GM18502 (cell line): ENCODE results near the gene HTD2.
A peak's percentile ranks its signal among the peaks of the same experiment; 100 is the strongest.
"Not testable (repeated sequence)": the region's sequence is repeated elsewhere in the genome, so short reads cannot be mapped to it uniquely, and the experiment has no call there.

Source experiments
- ATAC-seq: cut with Tn5 transposase; IDR thresholded peaks from one replicate; pipeline ENCODE4 v1.9.1; 2021; ENCODE audit warnings: mild to moderate bottlenecking; ENCODE audit not compliant: unreplicated experiment, poor library complexity

The HTD2 gene

GRCh38 chr3:58305882-58306711, at the start of gene HTD2, which contains the start of gene RPP14:
Gene HTD2 (plus strand): TSS chr3:58306520. CDS start chr3:58317614, 11,094 bp downstream.
Gene RPP14 (plus strand): TSS chr3:58306245. CDS start chr3:58310330, 4,085 bp downstream.
- ATAC-seq, result peak; percentile 89

GRCh38 chr3:58258392-58259055, 47.8 kb upstream of the HTD2 start:
- ATAC-seq, result no peak

- ATAC-seq, result no peak
Observed at GRCh38 chr3:58260261-58260731, 46.0 kb upstream of the HTD2 start.

GRCh38 chr3:58260733-58261132, 45.6 kb upstream of the HTD2 start:
- no peak for ATAC-seq

- ATAC-seq, result no peak
Observed at GRCh38 chr3:58261954-58262666, 44.2 kb upstream of the HTD2 start.

GRCh38 chr3:58266577-58266976, 39.7 kb upstream of the HTD2 start:
- no peak for ATAC-seq

- not testable (repeated sequence) for ATAC-seq
Observed at GRCh38 chr3:58267543-58267942, 38.8 kb upstream of the HTD2 start.

GRCh38 chr3:58269356-58269755, 37.0 kb upstream of the HTD2 start:
- no peak for ATAC-seq

GRCh38 chr3:58270485-58270884, 35.8 kb upstream of the HTD2 start:
- no peak for ATAC-seq

GRCh38 chr3:58271901-58272501, 34.3 kb upstream of the HTD2 start:
- ATAC-seq, result no peak

GRCh38 chr3:58272891-58273290, 33.4 kb upstream of the HTD2 start:
- ATAC-seq, result no peak

GRCh38 chr3:58273362-58273761, 33.0 kb upstream of the HTD2 start:
- ATAC-seq, result not testable (repeated sequence)

- ATAC-seq, result no peak
Observed at GRCh38 chr3:58274027-58274614, 32.2 kb upstream of the HTD2 start.

- ATAC-seq, result no peak
Observed at GRCh38 chr3:58281069-58281468, 25.3 kb upstream of the HTD2 start.

GRCh38 chr3:58285334-58285733, 21.0 kb upstream of the HTD2 start:
- ATAC-seq, result no peak

GRCh38 chr3:58287354-58287753, 19.0 kb upstream of the HTD2 start:
- ATAC-seq, result no peak

GRCh38 chr3:58288011-58288728, 18.1 kb upstream of the HTD2 start:
- ATAC-seq, result no peak

GRCh38 chr3:58288964-58289613, 17.2 kb upstream of the HTD2 start:
- ATAC-seq, result not testable (repeated sequence)

- ATAC-seq, result not testable (repeated sequence)
Observed at GRCh38 chr3:58290446-58290845, 15.9 kb upstream of the HTD2 start.
